ENCODE results near the gene ADAMTSL3.

DNA sequence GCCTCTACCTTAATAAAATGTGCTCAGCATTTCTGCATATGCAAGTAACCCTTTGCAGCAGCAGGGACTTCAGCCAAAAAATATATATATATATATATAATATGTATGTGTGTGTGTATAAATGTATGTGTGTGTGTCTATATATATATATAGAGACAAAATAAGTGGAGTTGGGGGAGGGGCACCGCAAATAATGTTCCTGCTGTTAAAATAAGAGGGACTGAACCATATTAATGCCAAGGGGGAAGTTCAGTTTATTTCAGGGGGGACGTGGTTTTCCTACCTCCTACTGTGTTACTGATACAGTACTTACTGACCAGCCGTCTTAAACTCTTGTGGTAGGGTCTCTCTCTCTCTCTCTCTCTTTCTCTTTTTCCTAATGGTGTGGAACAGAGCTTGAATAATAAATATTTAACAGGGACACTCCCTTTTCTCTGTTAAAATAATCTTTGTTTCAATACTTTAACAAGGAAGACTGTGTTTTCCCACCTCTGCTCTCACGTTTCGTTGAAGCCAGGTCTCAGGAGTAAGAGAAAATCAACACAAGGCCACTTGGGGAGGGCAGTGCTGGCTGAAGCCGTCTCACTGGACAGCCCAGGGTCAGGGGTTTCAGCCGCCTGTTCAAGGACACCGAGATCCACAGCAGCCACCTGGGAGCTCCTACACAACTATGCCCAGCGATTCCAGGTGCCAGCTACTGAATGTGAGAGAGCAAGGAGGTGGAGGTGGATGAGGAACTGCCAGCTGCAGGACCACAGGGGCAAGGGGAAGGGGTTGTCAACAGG is 42.8 kb upstream of the ADAMTSL3 start:
- TF ChIP-seq POLR2A (IDR thresholded peaks at IDR 0.05), result no peak
- TF ChIP-seq, protein P1, sequence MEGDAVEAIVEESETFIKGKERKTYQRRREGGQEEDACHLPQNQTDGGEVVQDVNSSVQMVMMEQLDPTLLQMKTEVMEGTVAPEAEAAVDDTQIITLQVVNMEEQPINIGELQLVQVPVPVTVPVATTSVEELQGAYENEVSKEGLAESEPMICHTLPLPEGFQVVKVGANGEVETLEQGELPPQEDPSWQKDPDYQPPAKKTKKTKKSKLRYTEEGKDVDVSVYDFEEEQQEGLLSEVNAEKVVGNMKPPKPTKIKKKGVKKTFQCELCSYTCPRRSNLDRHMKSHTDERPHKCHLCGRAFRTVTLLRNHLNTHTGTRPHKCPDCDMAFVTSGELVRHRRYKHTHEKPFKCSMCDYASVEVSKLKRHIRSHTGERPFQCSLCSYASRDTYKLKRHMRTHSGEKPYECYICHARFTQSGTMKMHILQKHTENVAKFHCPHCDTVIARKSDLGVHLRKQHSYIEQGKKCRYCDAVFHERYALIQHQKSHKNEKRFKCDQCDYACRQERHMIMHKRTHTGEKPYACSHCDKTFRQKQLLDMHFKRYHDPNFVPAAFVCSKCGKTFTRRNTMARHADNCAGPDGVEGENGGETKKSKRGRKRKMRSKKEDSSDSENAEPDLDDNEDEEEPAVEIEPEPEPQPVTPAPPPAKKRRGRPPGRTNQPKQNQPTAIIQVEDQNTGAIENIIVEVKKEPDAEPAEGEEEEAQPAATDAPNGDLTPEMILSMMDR (IDR thresholded peaks at IDR 0.05), result no peak

Data from transverse colon (tissue), 3 donors.